ENCODE results near the gene CKB.

DNA sequence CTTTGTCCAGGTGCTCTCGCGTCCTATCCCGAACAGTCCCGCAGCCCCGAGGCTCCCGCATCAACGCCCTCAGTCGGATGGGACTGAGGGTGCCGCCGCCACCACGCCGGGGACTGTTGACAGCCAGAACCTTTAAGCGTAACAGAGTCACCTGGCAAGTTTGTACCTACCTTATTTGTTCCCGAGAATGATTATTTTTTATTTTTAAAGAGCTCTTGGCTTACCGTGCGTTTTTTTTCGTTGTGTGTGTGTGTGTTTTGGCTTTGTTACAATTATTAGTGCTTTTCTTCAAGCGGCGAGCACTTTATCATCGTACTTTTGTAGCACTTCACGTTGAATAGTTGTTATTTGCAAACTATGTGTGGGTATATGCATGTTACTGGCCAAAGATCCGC, 40.6 kb upstream of the CKB start:
- TF ChIP-seq HMGN3 (IDR thresholded peaks at IDR 0.05; ENCODE audit: borderline replicate concordance, extremely low read depth, insufficient read length, low read depth, low read length): no peak
- TF ChIP-seq, protein P1, sequence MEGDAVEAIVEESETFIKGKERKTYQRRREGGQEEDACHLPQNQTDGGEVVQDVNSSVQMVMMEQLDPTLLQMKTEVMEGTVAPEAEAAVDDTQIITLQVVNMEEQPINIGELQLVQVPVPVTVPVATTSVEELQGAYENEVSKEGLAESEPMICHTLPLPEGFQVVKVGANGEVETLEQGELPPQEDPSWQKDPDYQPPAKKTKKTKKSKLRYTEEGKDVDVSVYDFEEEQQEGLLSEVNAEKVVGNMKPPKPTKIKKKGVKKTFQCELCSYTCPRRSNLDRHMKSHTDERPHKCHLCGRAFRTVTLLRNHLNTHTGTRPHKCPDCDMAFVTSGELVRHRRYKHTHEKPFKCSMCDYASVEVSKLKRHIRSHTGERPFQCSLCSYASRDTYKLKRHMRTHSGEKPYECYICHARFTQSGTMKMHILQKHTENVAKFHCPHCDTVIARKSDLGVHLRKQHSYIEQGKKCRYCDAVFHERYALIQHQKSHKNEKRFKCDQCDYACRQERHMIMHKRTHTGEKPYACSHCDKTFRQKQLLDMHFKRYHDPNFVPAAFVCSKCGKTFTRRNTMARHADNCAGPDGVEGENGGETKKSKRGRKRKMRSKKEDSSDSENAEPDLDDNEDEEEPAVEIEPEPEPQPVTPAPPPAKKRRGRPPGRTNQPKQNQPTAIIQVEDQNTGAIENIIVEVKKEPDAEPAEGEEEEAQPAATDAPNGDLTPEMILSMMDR (IDR thresholded peaks at IDR 0.05 in 2 of 3, conservative IDR thresholded peaks at IDR 0.05 in 1 of 3; ENCODE audit: insufficient read depth in 2 of 3, low read depth in 1 of 3, low read length in 3 of 3): no peak
